ENCODE results near the gene DMBX1. TPM values are rescaled to one million over a fixed set of nuclear protein-coding genes. Genes with fewer than 3 reads are reported as not detected.

The DMBX1 gene
- total RNA-seq, 3 donors from 2014 or later = not detected

- no peaks in the 10 kb centered on the region for H3K27me3 ChIP-seq
- H3K27ac ChIP-seq = no peak overlapping the region
- H3K4me1 ChIP-seq = no peaks in the 10 kb centered on the region
- no peak overlapping the region for H3K4me3 ChIP-seq
- no peaks in the 10 kb centered on the region for H3K9me3 ChIP-seq
- no peaks in the 10 kb centered on the region for H3K36me3 ChIP-seq
- no peak for TF ChIP-seq CTCF (IDR thresholded peaks at IDR 0.05)
- TF ChIP-seq POLR2AphosphoS5 (IDR thresholded peaks at IDR 0.05) = no peak
- no peak for TF ChIP-seq POLR2A (IDR thresholded peaks at IDR 0.05)
- intact Hi-C loops (cut with DNase I; ENCODE audit: low total_unique reads) = loop anchor here (5.0 kb wide), 1 partner anchor 1508 kb away; no protein-coding TSS in a partner anchor
- DNase-seq (ENCODE audit: low spot score in 2 of 2) = no peak
Measured at GRCh38 chr1:46510341-46510997, 20.8 kb downstream of the DMBX1 start.

- H3K27me3 ChIP-seq = no peaks in the 10 kb centered on the region
- H3K4me1 ChIP-seq = no peaks in the 10 kb centered on the region
- DNase-seq (ENCODE audit: low spot score in 2 of 2) = no peak
- H3K9me3 ChIP-seq = no peaks in the 10 kb centered on the region
- no peak overlapping the region for H3K4me3 ChIP-seq
- H3K36me3 ChIP-seq = no peaks in the 10 kb centered on the region
- no peak overlapping the region for H3K27ac ChIP-seq
- intact Hi-C loops (cut with DNase I; ENCODE audit: low total_unique reads) = loop anchor here (5.0 kb wide), 1 partner anchor 1509 kb away; no protein-coding TSS in a partner anchor
- TF ChIP-seq POLR2AphosphoS5 (IDR thresholded peaks at IDR 0.05) (no peak), POLR2A (IDR thresholded peaks at IDR 0.05) (no peak), CTCF (IDR thresholded peaks at IDR 0.05) (no peak)
Measured at GRCh38 chr1:46510998-46511365, 21.3 kb downstream of the DMBX1 start.

GRCh38 chr1:46512135-46512791 is 22.6 kb downstream of the DMBX1 start:
- TF ChIP-seq CTCF (IDR thresholded peaks at IDR 0.05) (no peak), POLR2A (IDR thresholded peaks at IDR 0.05) (no peak), POLR2AphosphoS5 (IDR thresholded peaks at IDR 0.05) (no peak)
- Histone ChIP-seq H3K4me1 (no peaks in the 10 kb centered on the region), H3K4me3 (no peak overlapping the region), H3K9me3 (no peaks in the 10 kb centered on the region), H3K27me3 (no peaks in the 10 kb centered on the region), H3K36me3 (no peaks in the 10 kb centered on the region), H3K27ac (no peak overlapping the region)
- intact Hi-C loops (cut with DNase I; ENCODE audit: low total_unique reads) = loop anchor here (5.0 kb wide), 1 partner anchor 1510 kb away; no protein-coding TSS in a partner anchor
- DNase-seq (ENCODE audit: low spot score in 2 of 2) = no peak

- DNase-seq (ENCODE audit: low spot score in 2 of 2) = no peak
- no peaks in the 10 kb centered on the region for H3K36me3 ChIP-seq
- no peak for TF ChIP-seq CTCF (IDR thresholded peaks at IDR 0.05)
- no peak for TF ChIP-seq POLR2A (IDR thresholded peaks at IDR 0.05)
- TF ChIP-seq POLR2AphosphoS5 (IDR thresholded peaks at IDR 0.05) = no peak
- no peaks in the 10 kb centered on the region for H3K4me1 ChIP-seq
- H3K27ac ChIP-seq = no peak overlapping the region
- H3K4me3 ChIP-seq = no peak overlapping the region
- intact Hi-C loops (cut with DNase I; ENCODE audit: low total_unique reads) = loop anchor here (5.0 kb wide), 1 partner anchor 1510 kb away; no protein-coding TSS in a partner anchor
- no peaks in the 10 kb centered on the region for H3K9me3 ChIP-seq
- no peaks in the 10 kb centered on the region for H3K27me3 ChIP-seq
Measured at GRCh38 chr1:46512792-46513190, 23.2 kb downstream of the DMBX1 start.

- H3K9me3 ChIP-seq = no peaks in the 10 kb centered on the region
- H3K4me3 ChIP-seq = no peak overlapping the region
- DNase-seq (ENCODE audit: low spot score in 2 of 2) = no peak
- H3K27ac ChIP-seq = no peak overlapping the region
- TF ChIP-seq POLR2A (IDR thresholded peaks at IDR 0.05) (no peak), CTCF (IDR thresholded peaks at IDR 0.05) (no peak), POLR2AphosphoS5 (IDR thresholded peaks at IDR 0.05) (no peak)
- H3K4me1 ChIP-seq = no peaks in the 10 kb centered on the region
- intact Hi-C loops (cut with DNase I; ENCODE audit: low total_unique reads) = loop anchor here (5.0 kb wide), 1 partner anchor 1511 kb away; no protein-coding TSS in a partner anchor
- H3K36me3 ChIP-seq = no peaks in the 10 kb centered on the region
- H3K27me3 ChIP-seq = no peaks in the 10 kb centered on the region
Measured at GRCh38 chr1:46513536-46513935, 23.9 kb downstream of the DMBX1 start.
